ENCODE data around the gene CHN2.

Gene CHN2

GRCh38 chr7:29302666-29303395 is 108.3 kb downstream of the CHN2 start:
- no peaks in the 10 kb centered on the region for H3K36me3 ChIP-seq (ENCODE audit: control insufficient read depth, insufficient read depth, low read length)
- H3K9me3 ChIP-seq (ENCODE audit: control insufficient read depth, low read length) = no peaks in the 10 kb centered on the region
- H3K27ac ChIP-seq (ENCODE audit: insufficient read depth, low read length, poor library complexity, severe bottlenecking) = no peak overlapping the region
- no peak overlapping the region for H3K4me3 ChIP-seq (ENCODE audit: insufficient read depth, low read depth, low read length, poor library complexity, severe bottlenecking)
- no peaks in the 10 kb centered on the region for H3K27me3 ChIP-seq (replicated peaks; ENCODE audit: control insufficient read depth, insufficient read depth, low read length, poor library complexity, severe bottlenecking)
- no peak for DNase-seq
- H3K4me1 ChIP-seq (ENCODE audit: control insufficient read depth, insufficient read depth, low read length, poor library complexity, severe bottlenecking) = no peaks in the 10 kb centered on the region

- Histone ChIP-seq H3K4me3 (ENCODE audit: insufficient read depth, low read depth, low read length, poor library complexity, severe bottlenecking) (no peak overlapping the region), H3K27me3 (replicated peaks; ENCODE audit: control insufficient read depth, insufficient read depth, low read length, poor library complexity, severe bottlenecking) (no peaks in the 10 kb centered on the region), H3K4me1 (ENCODE audit: control insufficient read depth, insufficient read depth, low read length, poor library complexity, severe bottlenecking) (no peaks in the 10 kb centered on the region), H3K9me3 (ENCODE audit: control insufficient read depth, low read length) (no peaks in the 10 kb centered on the region), H3K27ac (ENCODE audit: insufficient read depth, low read length, poor library complexity, severe bottlenecking) (no peak overlapping the region), H3K36me3 (ENCODE audit: control insufficient read depth, insufficient read depth, low read length) (no peaks in the 10 kb centered on the region)
- DNase-seq = no peak
Observed at GRCh38 chr7:29304756-29305155, 110.2 kb downstream of the CHN2 start.

GRCh38 chr7:29306319-29306991 is 111.9 kb downstream of the CHN2 start:
- DNase-seq = no peak
- Histone ChIP-seq H3K9me3 (ENCODE audit: control insufficient read depth, low read length) (no peaks in the 10 kb centered on the region), H3K27me3 (replicated peaks; ENCODE audit: control insufficient read depth, insufficient read depth, low read length, poor library complexity, severe bottlenecking) (no peaks in the 10 kb centered on the region), H3K4me3 (ENCODE audit: insufficient read depth, low read depth, low read length, poor library complexity, severe bottlenecking) (no peak overlapping the region), H3K36me3 (ENCODE audit: control insufficient read depth, insufficient read depth, low read length) (no peaks in the 10 kb centered on the region), H3K4me1 (ENCODE audit: control insufficient read depth, insufficient read depth, low read length, poor library complexity, severe bottlenecking) (no peaks in the 10 kb centered on the region), H3K27ac (ENCODE audit: insufficient read depth, low read length, poor library complexity, severe bottlenecking) (no peak overlapping the region)

- no peaks in the 10 kb centered on the region for H3K36me3 ChIP-seq (ENCODE audit: control insufficient read depth, insufficient read depth, low read length)
- no peak overlapping the region for H3K4me3 ChIP-seq (ENCODE audit: insufficient read depth, low read depth, low read length, poor library complexity, severe bottlenecking)
- DNase-seq = no peak
- no peaks in the 10 kb centered on the region for H3K9me3 ChIP-seq (ENCODE audit: control insufficient read depth, low read length)
- no peak overlapping the region for H3K27ac ChIP-seq (ENCODE audit: insufficient read depth, low read length, poor library complexity, severe bottlenecking)
- no peaks in the 10 kb centered on the region for H3K27me3 ChIP-seq (replicated peaks; ENCODE audit: control insufficient read depth, insufficient read depth, low read length, poor library complexity, severe bottlenecking)
- no peaks in the 10 kb centered on the region for H3K4me1 ChIP-seq (ENCODE audit: control insufficient read depth, insufficient read depth, low read length, poor library complexity, severe bottlenecking)
Observed at GRCh38 chr7:29308424-29308823, 113.8 kb downstream of the CHN2 start.

- Histone ChIP-seq H3K4me3 (ENCODE audit: insufficient read depth, low read depth, low read length, poor library complexity, severe bottlenecking) (no peak overlapping the region), H3K9me3 (ENCODE audit: control insufficient read depth, low read length) (no peaks in the 10 kb centered on the region), H3K27ac (ENCODE audit: insufficient read depth, low read length, poor library complexity, severe bottlenecking) (no peak overlapping the region), H3K4me1 (ENCODE audit: control insufficient read depth, insufficient read depth, low read length, poor library complexity, severe bottlenecking) (no peaks in the 10 kb centered on the region), H3K36me3 (ENCODE audit: control insufficient read depth, insufficient read depth, low read length) (no peaks in the 10 kb centered on the region), H3K27me3 (replicated peaks; ENCODE audit: control insufficient read depth, insufficient read depth, low read length, poor library complexity, severe bottlenecking) (no peaks in the 10 kb centered on the region)
- DNase-seq = no peak
Observed at GRCh38 chr7:29309041-29309854, 114.7 kb downstream of the CHN2 start.

GRCh38 chr7:29310625-29311024 is 116.0 kb downstream of the CHN2 start:
- Histone ChIP-seq H3K4me1 (ENCODE audit: control insufficient read depth, insufficient read depth, low read length, poor library complexity, severe bottlenecking) (no peaks in the 10 kb centered on the region), H3K27ac (ENCODE audit: insufficient read depth, low read length, poor library complexity, severe bottlenecking) (no peak overlapping the region), H3K9me3 (ENCODE audit: control insufficient read depth, low read length) (no peaks in the 10 kb centered on the region), H3K36me3 (ENCODE audit: control insufficient read depth, insufficient read depth, low read length) (no peaks in the 10 kb centered on the region), H3K27me3 (replicated peaks; ENCODE audit: control insufficient read depth, insufficient read depth, low read length, poor library complexity, severe bottlenecking) (no peaks in the 10 kb centered on the region), H3K4me3 (ENCODE audit: insufficient read depth, low read depth, low read length, poor library complexity, severe bottlenecking) (no peak overlapping the region)
- DNase-seq = no peak

- Histone ChIP-seq H3K4me1 (ENCODE audit: control insufficient read depth, insufficient read depth, low read length, poor library complexity, severe bottlenecking) (no peaks in the 10 kb centered on the region), H3K36me3 (ENCODE audit: control insufficient read depth, insufficient read depth, low read length) (no peaks in the 10 kb centered on the region), H3K9me3 (ENCODE audit: control insufficient read depth, low read length) (no peaks in the 10 kb centered on the region), H3K4me3 (ENCODE audit: insufficient read depth, low read depth, low read length, poor library complexity, severe bottlenecking) (no peak overlapping the region), H3K27ac (ENCODE audit: insufficient read depth, low read length, poor library complexity, severe bottlenecking) (no peak overlapping the region), H3K27me3 (replicated peaks; ENCODE audit: control insufficient read depth, insufficient read depth, low read length, poor library complexity, severe bottlenecking) (no peaks in the 10 kb centered on the region)
- DNase-seq = no peak
Observed at GRCh38 chr7:29311314-29311713, 116.7 kb downstream of the CHN2 start.

GRCh38 chr7:29314148-29314547 is 119.6 kb downstream of the CHN2 start:
- H3K9me3 ChIP-seq (ENCODE audit: control insufficient read depth, low read length) = no peaks in the 10 kb centered on the region
- no peaks in the 10 kb centered on the region for H3K27me3 ChIP-seq (replicated peaks; ENCODE audit: control insufficient read depth, insufficient read depth, low read length, poor library complexity, severe bottlenecking)
- no peaks in the 10 kb centered on the region for H3K36me3 ChIP-seq (ENCODE audit: control insufficient read depth, insufficient read depth, low read length)
- H3K27ac ChIP-seq (ENCODE audit: insufficient read depth, low read length, poor library complexity, severe bottlenecking) = no peak overlapping the region
- no peak for DNase-seq
- no peaks in the 10 kb centered on the region for H3K4me1 ChIP-seq (ENCODE audit: control insufficient read depth, insufficient read depth, low read length, poor library complexity, severe bottlenecking)
- no peak overlapping the region for H3K4me3 ChIP-seq (ENCODE audit: insufficient read depth, low read depth, low read length, poor library complexity, severe bottlenecking)

- H3K27me3 ChIP-seq (replicated peaks; ENCODE audit: control insufficient read depth, insufficient read depth, low read length, poor library complexity, severe bottlenecking) = no peaks in the 10 kb centered on the region
- no peak for DNase-seq
- H3K36me3 ChIP-seq (ENCODE audit: control insufficient read depth, insufficient read depth, low read length) = no peaks in the 10 kb centered on the region
- no peaks in the 10 kb centered on the region for H3K9me3 ChIP-seq (ENCODE audit: control insufficient read depth, low read length)
- H3K27ac ChIP-seq (ENCODE audit: insufficient read depth, low read length, poor library complexity, severe bottlenecking) = no peak overlapping the region
- no peaks in the 10 kb centered on the region for H3K4me1 ChIP-seq (ENCODE audit: control insufficient read depth, insufficient read depth, low read length, poor library complexity, severe bottlenecking)
- no peak overlapping the region for H3K4me3 ChIP-seq (ENCODE audit: insufficient read depth, low read depth, low read length, poor library complexity, severe bottlenecking)
Observed at GRCh38 chr7:29315122-29315891, 120.7 kb downstream of the CHN2 start.

All from effector memory CD4-positive, alpha-beta T cell (primary cell).